ENCODE measurements around the gene CRY2. TPM values are rescaled to one million over a fixed set of nuclear protein-coding genes. Genes with fewer than 3 reads are reported as not detected.

Gene CRY2
- 3.3 to 4.6 TPM (median 4.3 TPM) in 5 replicates for total RNA-seq (2022; extraction: Qiagen RNA extraction)

GRCh38 chr11:45846974-45847910, at the start of gene CRY2:
Gene CRY2 (plus strand): TSS chr11:45847475. CDS start chr11:45847491, 16 bp downstream.

GRCh38 chr11:45804761-45805304, 42.4 kb upstream of the CRY2 start, which contains the start of gene SLC35C1:
Gene SLC35C1 (plus strand): TSS chr11:45805149. CDS start chr11:45805802, 653 bp downstream.

GRCh38 chr11:45885274-45885920, 38.1 kb downstream of the CRY2 start, which contains the start of gene MAPK8IP1:
Gene MAPK8IP1 (plus strand): TSS chr11:45885651. CDS start chr11:45885821, 170 bp downstream.

GRCh38 chr11:45906965-45907611, 59.8 kb downstream of the CRY2 start, which contains the start of gene FREY1:
Gene FREY1 (minus strand): TSS chr11:45907271. CDS start chr11:45907245, 26 bp downstream.

GRCh38 chr11:45917623-45918330, 70.5 kb downstream of the CRY2 start, which contains the start of gene PEX16:
Gene PEX16 (minus strand): TSS chr11:45917877. CDS start chr11:45917811, 66 bp downstream.

DNA sequence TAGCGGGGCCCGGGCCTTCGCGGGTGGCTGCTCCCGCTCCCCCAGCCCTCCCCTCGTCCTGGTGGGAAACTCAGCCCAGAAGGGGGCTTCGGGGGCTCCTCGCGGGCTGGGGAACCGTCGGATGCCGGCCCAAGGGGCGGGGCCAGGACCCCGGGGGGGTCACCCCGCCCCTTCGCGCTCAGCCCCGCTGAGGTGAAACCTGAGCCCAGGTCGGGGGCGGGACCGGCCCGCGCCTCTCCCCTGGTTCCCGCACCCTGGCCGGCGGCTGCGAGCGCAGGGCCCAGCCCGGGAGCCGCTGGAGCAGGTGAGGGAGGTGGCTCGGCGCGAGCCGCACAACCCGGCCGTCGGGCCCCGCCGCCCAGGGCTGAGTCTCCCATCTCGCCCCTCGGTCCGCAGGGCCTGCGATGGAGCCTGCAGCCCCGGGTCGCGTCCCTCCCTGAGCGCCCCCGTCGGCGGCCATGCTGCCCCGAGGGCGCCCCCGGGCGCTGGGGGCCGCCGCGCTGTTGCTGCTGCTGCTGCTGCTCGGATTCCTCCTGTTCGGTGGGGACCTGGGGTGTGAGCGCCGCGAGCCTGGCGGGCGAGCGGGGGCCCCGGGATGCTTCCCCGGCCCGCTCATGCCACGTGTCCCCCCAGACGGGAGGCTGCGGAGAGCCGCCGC, 75.3 kb downstream of the CRY2 start, which contains the start of gene LARGE2:
Gene LARGE2 (plus strand): TSS at position 232 of the 658 bp plus-strand sequence. CDS start 227 bp downstream, at position 459.

Other genes starting within 250 kb of the CRY2 start
- 1.3 to 2.0 TPM (median 1.8 TPM) in 5 replicates for gene CHST1, start 181.9 kb upstream of the CRY2 start, total RNA-seq (2022; extraction: Qiagen RNA extraction)
- gene SLC35C1, start 42.3 kb upstream of the CRY2 start, total RNA-seq (2022; extraction: Qiagen RNA extraction) = 26.1 to 33.2 TPM (median 30.6 TPM) in 5 replicates
- gene MAPK8IP1, start 38.2 kb downstream of the CRY2 start, total RNA-seq (2022; extraction: Qiagen RNA extraction) = 5.3 to 6.5 TPM (median 6.3 TPM) in 5 replicates
- gene FREY1, start 59.8 kb downstream of the CRY2 start, total RNA-seq (2022; extraction: Qiagen RNA extraction) = 0.26 to 0.52 TPM in 2 of 5 replicates, not detected in the others
- gene PEX16, start 70.4 kb downstream of the CRY2 start, total RNA-seq (2022; extraction: Qiagen RNA extraction) = 16.2 to 21.5 TPM (median 19.5 TPM) in 5 replicates
- 1.6 to 4.3 TPM (median 2.8 TPM) in 5 replicates for gene LARGE2, start 75.2 kb downstream of the CRY2 start, total RNA-seq (2022; extraction: Qiagen RNA extraction)

All from A549 treated with Mapracorat at 1 μM for 4 hours (cell line).